K562 (cell line): ENCODE data around the gene CDCP1. TPM values are rescaled to one million over a fixed set of nuclear protein-coding genes. Genes with fewer than 3 reads are reported as not detected.

Source experiments
- BCOR ChIP-seq: fragments of 450-650 bp; IDR thresholded peaks from 2 replicates; pipeline ENCODE4 v1.6.1; 2016
- BDP1 ChIP-seq: IDR thresholded peaks from 3 replicates; pipeline ENCODE4 v1.6.1; 2011; ENCODE audit not compliant: insufficient read length, insufficient read depth
- CBX3 ChIP-seq, 2 experiments: IDR thresholded peaks; 1 replicate in 1 of 2; 2 replicates in 1 of 2; pipeline ENCODE4 v1.6.1; 2012; ENCODE audit warnings: inconsistent platforms in 2 of 2, low read length in 2 of 2, borderline replicate concordance in 1 of 2, control low read depth in 1 of 2
- CHD4 ChIP-seq: fragments of 200-600 bp; sonication (generic); IDR thresholded peaks from 3 replicates; pipeline ENCODE4 v1.6.1; 2012; ENCODE audit warnings: low read depth, mild to moderate bottlenecking, mixed read lengths, low read length, inconsistent platforms; ENCODE audit not compliant: insufficient read depth, insufficient replicate concordance, poor library complexity, severe bottlenecking
- ETS1 ChIP-seq: conservative IDR thresholded peaks from 2 replicates; pipeline ENCODE4 v1.6.1; 2011; ENCODE audit warnings: low read depth, mild to moderate bottlenecking, low read length; ENCODE audit not compliant: control insufficient read depth
- FOSL1 ChIP-seq: fragments of 200-800 bp; sonication (Bioruptor generic); conservative IDR thresholded peaks from 2 replicates; pipeline ENCODE4 v1.6.1; 2016; ENCODE audit warnings: missing genetic modification characterization, missing compliant biosample characterization
- HMG20A ChIP-seq: fragments of 450-650 bp; formaldehyde crosslinking; conservative IDR thresholded peaks from 2 replicates; pipeline ENCODE4 v1.4.0; 2020; ENCODE audit warnings: mild to moderate bottlenecking, mixed read lengths
- KDM1A ChIP-seq, 2 experiments: fragments of 450-650 bp; IDR thresholded peaks; 2 replicates each; pipeline ENCODE4 v1.6.1; 2016; ENCODE audit warnings: mild to moderate bottlenecking in 2 of 2
- NFATC3 ChIP-seq: fragments of 450-650 bp; IDR thresholded peaks from 2 replicates; pipeline ENCODE4 v1.6.1; 2017; ENCODE audit warnings: mild to moderate bottlenecking
- PHF20 ChIP-seq: fragments of 450-650 bp; IDR thresholded peaks from 2 replicates; pipeline ENCODE4 v1.6.1; 2018; ENCODE audit not compliant: partially characterized antibody
- RBM17 ChIP-seq: fragments of 200-400 bp; formaldehyde crosslinking; IDR thresholded peaks from 2 replicates; pipeline ENCODE4 v1.6.1; 2017; ENCODE audit warnings: low read depth, mild to moderate bottlenecking, low read length, borderline replicate concordance
- RBM25 ChIP-seq: fragments of 200-400 bp; formaldehyde crosslinking; IDR thresholded peaks from 2 replicates; pipeline ENCODE4 v1.6.1; 2018; ENCODE audit warnings: low read length, low read depth, moderate library complexity; ENCODE audit not compliant: severe bottlenecking
- SAP30 ChIP-seq: fragments of 200-600 bp; sonication (generic); IDR thresholded peaks from 2 replicates; pipeline ENCODE4 v1.6.1; 2012; ENCODE audit warnings: borderline replicate concordance, low read depth, mild to moderate bottlenecking, moderate library complexity, low read length, control low read depth, inconsistent platforms; ENCODE audit not compliant: insufficient read depth, poor library complexity, severe bottlenecking
- SMC3 ChIP-seq: conservative IDR thresholded peaks from 2 replicates; pipeline ENCODE4 v1.6.1; 2011; ENCODE audit warnings: low read depth, low read length, improper control_type of control experiment; ENCODE audit not compliant: insufficient read depth
- TCF7 ChIP-seq: sonication (generic); IDR thresholded peaks from 2 replicates; pipeline ENCODE4 v1.6.1; 2016; ENCODE audit warnings: antibody characterized with exemption, borderline replicate concordance
- TRIM25 ChIP-seq: fragments of 450-650 bp; IDR thresholded peaks from 2 replicates; pipeline ENCODE4 v1.7.0; 2016; ENCODE audit warnings: borderline replicate concordance
- TRIM28 ChIP-seq: fragments of 450-650 bp; IDR thresholded peaks from 2 replicates; pipeline ENCODE4 v1.6.1; 2017
- ZNF239 ChIP-seq: fragments of 250-450 bp; sonication (Bioruptor Pico); IDR thresholded peaks from 2 replicates; pipeline ENCODE4 v1.4.0; 2020; ENCODE audit warnings: mild to moderate bottlenecking
- polyA plus RNA-seq, 8 experiments: library from polyadenylated mRNA; depleted of rRNA in 4 of 8; stranded (reverse) in 5 of 8; unstranded in 3 of 8; fragments of >200 nt; fragmentation: Nextera tagmentation in 2 of 8; fragmentation: Illumina TruSeq in 1 of 8; extraction: Ambion mirVana in 2 of 8; extraction: Trizol in 1 of 8; gene quantifications; 2 replicates each; pipeline versions ENCODE4 v1.2.1 to v1.2.3, GENCODE V29; 2011 to 2014; ENCODE audit warnings: inconsistent platforms in 1 of 8, missing spikeins in 1 of 8
- total RNA-seq, 7 experiments: library from RNA; depleted of rRNA in 6 of 7; stranded (reverse); fragments of >200 nt in 6 of 7; fragmentation: Illumina TruSeq in 2 of 7; extraction: Trizol in 2 of 7; gene quantifications; 2 replicates each; pipeline versions ENCODE4 v1.2.1 to v1.2.3, GENCODE V29; 2011 to 2021; ENCODE audit warnings: low replicate concordance in 1 of 7
- TF ChIP-seq, protein P1 (sequence below): sonication (generic); formaldehyde crosslinking; IDR thresholded peaks from 2 replicates; pipeline ENCODE4 v1.8.0; 2022; ENCODE audit warnings: mild to moderate bottlenecking, missing genetic modification reagents
- TF ChIP-seq, protein P2 (sequence below): sonication (generic); formaldehyde crosslinking; IDR thresholded peaks from 2 replicates; pipeline ENCODE4 v1.8.0; 2022; ENCODE audit warnings: mild to moderate bottlenecking, low read depth, missing genetic modification reagents

CDCP1 gene
- total and polyA plus RNA-seq, 9 of the 15 experiments (the other 6 are each of a cell fraction or from before 2014, with no cell fraction given): 3.9 to 16.4 (median 5.2) TPM

- TF ChIP-seq, protein P1, sequence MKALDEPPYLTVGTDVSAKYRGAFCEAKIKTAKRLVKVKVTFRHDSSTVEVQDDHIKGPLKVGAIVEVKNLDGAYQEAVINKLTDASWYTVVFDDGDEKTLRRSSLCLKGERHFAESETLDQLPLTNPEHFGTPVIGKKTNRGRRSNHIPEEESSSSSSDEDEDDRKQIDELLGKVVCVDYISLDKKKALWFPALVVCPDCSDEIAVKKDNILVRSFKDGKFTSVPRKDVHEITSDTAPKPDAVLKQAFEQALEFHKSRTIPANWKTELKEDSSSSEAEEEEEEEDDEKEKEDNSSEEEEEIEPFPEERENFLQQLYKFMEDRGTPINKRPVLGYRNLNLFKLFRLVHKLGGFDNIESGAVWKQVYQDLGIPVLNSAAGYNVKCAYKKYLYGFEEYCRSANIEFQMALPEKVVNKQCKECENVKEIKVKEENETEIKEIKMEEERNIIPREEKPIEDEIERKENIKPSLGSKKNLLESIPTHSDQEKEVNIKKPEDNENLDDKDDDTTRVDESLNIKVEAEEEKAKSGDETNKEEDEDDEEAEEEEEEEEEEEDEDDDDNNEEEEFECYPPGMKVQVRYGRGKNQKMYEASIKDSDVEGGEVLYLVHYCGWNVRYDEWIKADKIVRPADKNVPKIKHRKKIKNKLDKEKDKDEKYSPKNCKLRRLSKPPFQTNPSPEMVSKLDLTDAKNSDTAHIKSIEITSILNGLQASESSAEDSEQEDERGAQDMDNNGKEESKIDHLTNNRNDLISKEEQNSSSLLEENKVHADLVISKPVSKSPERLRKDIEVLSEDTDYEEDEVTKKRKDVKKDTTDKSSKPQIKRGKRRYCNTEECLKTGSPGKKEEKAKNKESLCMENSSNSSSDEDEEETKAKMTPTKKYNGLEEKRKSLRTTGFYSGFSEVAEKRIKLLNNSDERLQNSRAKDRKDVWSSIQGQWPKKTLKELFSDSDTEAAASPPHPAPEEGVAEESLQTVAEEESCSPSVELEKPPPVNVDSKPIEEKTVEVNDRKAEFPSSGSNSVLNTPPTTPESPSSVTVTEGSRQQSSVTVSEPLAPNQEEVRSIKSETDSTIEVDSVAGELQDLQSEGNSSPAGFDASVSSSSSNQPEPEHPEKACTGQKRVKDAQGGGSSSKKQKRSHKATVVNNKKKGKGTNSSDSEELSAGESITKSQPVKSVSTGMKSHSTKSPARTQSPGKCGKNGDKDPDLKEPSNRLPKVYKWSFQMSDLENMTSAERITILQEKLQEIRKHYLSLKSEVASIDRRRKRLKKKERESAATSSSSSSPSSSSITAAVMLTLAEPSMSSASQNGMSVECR (CRISPR knock-in tag): peak; percentile 41; the same call in 1 of the 2 replicates
- TF ChIP-seq BDP1: no peak
- no peak for TF ChIP-seq SAP30
- no peak for TF ChIP-seq ZNF239 (CRISPR knock-in tag)
- no peak for TF ChIP-seq TRIM25
- no peak for TF ChIP-seq RBM17
- TF ChIP-seq ETS1: no peak
- TF ChIP-seq SMC3: no peak
- TF ChIP-seq CBX3 (IDR thresholded peaks at IDR 0.05; ENCODE audit: borderline replicate concordance in 1 of 2, low read length in 2 of 2): peak in 1 of 2 experiments; percentile 99; a peak in 2 of 3 replicates
- TF ChIP-seq NFATC3: no peak
- TF ChIP-seq TRIM28: peak; percentile 92
- TF ChIP-seq BCOR: peak; percentile 97
- TF ChIP-seq RBM25: peak; percentile 95
- TF ChIP-seq, protein P2, sequence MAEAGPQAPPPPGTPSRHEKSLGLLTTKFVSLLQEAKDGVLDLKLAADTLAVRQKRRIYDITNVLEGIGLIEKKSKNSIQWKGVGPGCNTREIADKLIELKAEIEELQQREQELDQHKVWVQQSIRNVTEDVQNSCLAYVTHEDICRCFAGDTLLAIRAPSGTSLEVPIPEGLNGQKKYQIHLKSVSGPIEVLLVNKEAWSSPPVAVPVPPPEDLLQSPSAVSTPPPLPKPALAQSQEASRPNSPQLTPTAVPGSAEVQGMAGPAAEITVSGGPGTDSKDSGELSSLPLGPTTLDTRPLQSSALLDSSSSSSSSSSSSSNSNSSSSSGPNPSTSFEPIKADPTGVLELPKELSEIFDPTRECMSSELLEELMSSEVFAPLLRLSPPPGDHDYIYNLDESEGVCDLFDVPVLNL (CRISPR knock-in tag): no peak
- no peak for TF ChIP-seq FOSL1 (tag)
- peak; percentile 55 for TF ChIP-seq PHF20
- TF ChIP-seq HMG20A (CRISPR knock-in tag): no peak
- no peak for TF ChIP-seq TCF7
- peak; percentile 88 for TF ChIP-seq CHD4
- peak; percentile 86 to 94 for TF ChIP-seq KDM1A (IDR thresholded peaks at IDR 0.05)
Measured at GRCh38 chr3:45090855-45091254, 55.3 kb downstream of the CDCP1 start (continued).
